C4-2B (cell line): ENCODE data around the gene ME3.

Source experiments
- ZFX ChIP-seq: fragments of 450-650 bp; IDR thresholded peaks from 2 replicates; pipeline ENCODE4 v1.6.1; 2017
- TF ChIP-seq, protein P1 (sequence below): fragments of 450-650 bp; conservative IDR thresholded peaks from 2 replicates; pipeline ENCODE4 v1.5.1; 2017; ENCODE audit warnings: mild to moderate bottlenecking

DNA sequence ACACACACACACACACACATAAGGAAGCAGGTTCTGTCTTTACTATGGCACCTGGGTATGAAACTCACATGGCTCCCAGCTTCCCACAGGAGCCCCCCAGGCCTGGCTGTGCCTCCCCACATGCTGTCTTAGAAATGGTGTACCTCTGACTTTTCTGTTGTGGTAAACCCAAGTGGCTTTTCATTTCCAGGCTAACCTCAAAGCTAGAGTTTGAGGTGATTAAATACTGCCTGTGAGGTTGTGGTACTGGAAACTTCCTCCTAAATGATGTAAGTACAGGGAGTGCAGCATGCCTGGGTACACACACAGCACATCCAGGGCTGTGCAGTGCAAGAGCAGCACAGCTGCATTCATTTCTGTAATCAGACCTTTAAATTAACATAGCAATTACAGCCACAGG lies 34.4 kb downstream of the ME3 start:
- TF ChIP-seq, protein P1, sequence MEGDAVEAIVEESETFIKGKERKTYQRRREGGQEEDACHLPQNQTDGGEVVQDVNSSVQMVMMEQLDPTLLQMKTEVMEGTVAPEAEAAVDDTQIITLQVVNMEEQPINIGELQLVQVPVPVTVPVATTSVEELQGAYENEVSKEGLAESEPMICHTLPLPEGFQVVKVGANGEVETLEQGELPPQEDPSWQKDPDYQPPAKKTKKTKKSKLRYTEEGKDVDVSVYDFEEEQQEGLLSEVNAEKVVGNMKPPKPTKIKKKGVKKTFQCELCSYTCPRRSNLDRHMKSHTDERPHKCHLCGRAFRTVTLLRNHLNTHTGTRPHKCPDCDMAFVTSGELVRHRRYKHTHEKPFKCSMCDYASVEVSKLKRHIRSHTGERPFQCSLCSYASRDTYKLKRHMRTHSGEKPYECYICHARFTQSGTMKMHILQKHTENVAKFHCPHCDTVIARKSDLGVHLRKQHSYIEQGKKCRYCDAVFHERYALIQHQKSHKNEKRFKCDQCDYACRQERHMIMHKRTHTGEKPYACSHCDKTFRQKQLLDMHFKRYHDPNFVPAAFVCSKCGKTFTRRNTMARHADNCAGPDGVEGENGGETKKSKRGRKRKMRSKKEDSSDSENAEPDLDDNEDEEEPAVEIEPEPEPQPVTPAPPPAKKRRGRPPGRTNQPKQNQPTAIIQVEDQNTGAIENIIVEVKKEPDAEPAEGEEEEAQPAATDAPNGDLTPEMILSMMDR = no peak
- no peak for TF ChIP-seq ZFX
